HPDE6-E6E7 (cell line): Measurements from ENCODE around the gene RPRD2.

Experiments
- DNase-seq: peaks from one replicate; pipeline ENCODE4 v3.0.0; 2011; ENCODE audit warnings: missing footprints; ENCODE audit errors: extremely low spot score

The RPRD2 gene

DNA sequence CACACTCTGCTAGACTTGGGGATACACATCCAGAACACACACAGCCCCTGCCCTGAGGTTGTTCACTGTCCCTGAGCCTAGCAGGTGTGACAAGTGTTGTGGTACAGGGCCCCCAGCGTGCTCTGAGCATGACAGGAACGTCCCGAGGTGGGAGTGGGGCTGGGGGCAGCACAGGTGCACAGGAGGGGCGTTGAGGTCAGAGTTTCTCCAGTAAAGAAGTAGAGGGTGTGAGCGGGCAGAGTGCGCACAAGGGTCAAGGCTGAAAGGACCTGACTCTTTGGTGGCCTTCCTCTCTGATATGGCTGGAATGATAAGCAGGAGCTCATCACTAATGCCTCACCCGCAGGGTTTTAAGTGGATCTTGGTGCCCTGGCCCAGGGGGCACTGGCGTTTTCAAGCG lies 150.3 kb downstream of the RPRD2 start:
- no peak for DNase-seq

DNA sequence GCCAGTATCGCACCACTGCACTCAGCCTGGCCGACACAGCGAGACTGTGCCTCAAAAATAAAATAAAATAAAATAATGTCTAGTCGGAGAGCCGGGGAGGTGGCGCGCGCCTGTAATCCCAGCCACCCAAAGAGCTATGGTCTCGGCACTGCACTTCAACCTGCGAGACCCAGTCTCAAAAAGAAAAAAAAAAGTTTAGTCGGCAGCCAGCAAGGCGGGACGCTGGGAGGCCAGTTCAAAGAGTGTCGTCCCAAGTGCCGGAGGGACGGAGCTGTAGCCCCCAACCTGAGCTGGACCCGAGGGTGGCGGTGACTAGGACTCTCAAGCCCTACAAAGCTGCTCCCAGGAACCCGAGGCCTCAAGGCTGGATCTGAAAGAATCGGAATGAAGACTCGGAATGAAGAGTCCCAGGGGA lies 151.0 kb downstream of the RPRD2 start:
- no peak for DNase-seq

DNA sequence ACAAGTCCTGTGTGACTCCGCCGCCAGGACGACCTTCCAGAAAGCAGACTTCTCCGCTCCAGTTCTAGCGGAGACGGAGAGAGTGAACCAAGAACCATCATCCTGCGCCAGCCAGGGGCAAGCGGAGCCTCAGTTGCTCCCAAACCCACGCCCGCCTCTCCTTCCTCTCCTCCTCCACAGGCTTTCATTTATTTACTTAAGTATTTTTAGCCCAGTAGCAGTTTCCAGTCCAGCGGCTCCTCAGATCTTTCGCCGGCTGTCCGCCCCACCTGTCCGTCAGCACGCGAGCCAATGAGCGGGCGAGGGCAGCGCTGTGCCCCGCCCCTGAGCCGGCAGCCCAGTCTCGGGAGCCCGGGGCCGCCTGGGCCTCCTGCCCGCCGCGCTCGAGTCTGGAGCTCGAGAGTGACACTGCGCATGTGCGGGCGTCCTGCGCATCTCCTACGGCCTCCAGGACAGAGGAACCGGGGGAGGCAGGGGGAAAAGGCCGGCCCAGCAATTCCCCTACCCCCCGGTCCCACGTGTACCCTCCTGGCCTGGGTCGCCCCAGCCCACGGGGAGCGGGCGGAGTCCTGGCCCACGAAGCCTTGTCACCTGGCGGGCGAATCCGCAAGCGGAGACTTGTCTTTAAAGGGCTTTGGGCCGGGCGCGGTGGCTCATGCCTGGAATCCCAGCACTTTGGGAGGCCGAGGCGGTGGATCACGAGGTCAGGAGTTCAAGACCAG lies 151.5 kb downstream of the RPRD2 start, which contains the start of gene FALEC:
Gene FALEC (plus strand): TSS at position 425 of the 722 bp plus-strand sequence.
- peak; percentile 97 for DNase-seq

DNA sequence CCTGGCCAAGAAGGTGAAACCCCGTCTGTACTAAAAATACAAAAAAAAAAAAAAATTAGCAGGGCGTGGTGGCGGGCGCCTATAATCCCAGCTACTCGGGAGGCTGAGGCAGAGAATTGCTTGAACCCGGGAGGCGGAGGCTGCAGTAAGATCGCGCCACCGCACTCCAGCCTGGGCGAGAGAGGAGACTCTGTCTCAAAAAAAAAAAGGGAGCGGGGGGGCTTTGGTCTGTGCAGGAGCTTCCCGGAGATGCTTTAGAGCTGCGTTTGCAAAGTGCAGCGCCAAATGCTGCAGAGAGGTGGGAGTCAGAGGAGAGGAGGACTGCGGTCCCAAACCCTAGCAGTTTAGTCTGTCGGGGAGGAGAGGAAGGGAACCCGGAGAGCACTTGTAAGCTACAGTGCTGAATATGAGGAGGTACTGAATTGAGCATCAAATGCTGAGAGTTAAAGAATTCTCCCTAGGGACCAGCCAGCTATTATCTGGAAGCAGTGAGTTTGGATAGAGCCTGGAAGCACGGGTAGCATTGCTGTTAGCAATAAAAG lies 152.2 kb downstream of the RPRD2 start:
- no peak for DNase-seq

DNA sequence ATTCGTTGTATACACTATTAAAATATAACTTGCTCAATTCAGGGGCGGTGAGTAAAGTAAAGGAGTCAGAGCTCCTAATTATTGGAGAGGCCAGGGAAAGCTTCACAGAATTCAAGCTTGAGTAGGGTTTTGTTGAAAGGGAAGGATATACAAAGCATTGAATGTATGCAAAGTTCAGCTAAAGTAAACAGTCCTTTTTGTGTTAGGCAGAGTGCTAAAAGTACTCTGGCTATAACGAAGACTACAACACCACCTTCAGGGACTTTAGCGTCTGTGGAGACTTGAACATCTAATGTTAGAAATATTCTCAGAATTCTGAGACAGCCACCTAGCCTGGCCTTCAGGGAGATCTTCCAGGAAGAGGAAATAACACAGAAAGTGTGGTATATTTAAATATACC lies 152.7 kb downstream of the RPRD2 start:
- no peak for DNase-seq

DNA sequence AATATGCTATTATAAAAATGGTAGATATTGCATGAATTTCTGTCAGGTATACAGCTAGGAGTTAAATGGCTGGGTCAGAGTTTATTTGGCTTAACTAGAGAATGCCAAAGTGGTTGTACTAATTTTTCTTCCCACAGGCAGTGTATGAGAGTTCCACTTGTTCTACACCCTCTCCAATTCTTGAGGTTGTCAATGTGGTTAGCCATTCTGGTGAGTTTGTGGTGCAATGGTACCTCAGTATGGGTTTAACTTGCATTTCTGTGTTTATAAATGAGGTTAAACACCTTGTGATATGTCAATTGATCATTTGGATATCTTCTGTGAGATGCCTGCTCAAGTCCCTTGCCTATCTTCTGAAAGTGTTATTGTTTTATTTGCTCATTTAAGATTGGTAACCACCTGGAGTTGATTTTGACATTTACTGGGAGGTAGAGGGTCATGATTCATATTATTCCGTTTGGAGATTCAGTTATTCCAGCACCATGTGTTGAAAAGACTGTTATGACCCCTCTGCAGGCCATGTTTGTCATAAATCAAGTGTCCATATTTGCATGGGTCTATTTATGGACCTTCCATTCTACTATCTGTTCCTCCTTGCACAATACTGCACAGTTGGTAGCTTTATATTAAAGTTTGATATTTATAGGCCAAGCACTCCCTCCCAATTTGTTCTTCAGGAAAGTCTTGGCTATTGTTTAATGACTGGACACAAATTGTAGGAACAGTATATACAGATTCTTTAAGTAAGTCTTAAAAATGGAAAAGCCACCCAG lies 157.4 kb downstream of the RPRD2 start:
- no peak for DNase-seq

DNA sequence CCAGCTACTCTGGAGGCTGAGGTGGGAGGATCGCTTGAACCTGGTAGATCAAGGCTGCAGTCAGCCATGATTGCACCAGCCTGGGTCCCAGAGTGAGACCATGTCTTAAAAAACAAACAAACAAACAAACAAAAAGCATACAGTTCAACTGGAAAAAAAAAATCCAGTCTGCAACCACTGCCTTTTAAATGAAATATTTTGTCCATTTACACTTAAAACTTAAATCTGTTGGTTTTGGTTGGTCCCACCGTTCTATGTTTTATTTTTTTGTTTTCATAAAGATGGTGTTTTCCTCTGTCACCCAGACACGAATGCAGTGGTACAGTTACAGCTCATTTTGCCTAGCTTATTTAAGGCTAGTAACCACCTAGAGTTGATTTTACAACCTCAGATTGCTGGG lies 161.4 kb downstream of the RPRD2 start:
- DNase-seq: no peak
